ENCODE data around the gene ZBTB33.

ZBTB33 gene

DNA sequence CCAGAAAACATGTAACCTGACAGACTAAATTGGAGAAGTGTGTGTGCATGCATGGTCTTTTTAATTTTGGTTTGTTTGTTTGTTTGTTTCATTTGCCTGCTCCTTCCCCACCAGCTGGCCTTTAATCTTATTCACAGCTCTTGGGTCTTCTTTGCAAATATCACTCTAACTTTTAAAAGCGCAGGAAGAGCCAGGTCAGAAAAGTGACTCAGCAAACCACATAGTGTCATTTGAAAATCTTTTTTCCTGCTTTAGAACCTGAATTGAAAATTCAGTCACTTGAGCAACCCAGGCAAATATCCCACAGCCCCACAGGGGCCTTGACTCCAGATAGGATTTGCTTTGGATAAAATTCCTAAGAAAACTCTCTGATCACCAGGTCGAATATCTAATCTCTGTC, 56.0 kb downstream of the ZBTB33 start:
- H3K27ac ChIP-seq, result no peak overlapping the region
- no peaks in the 10 kb centered on the region for H3K36me3 ChIP-seq (ENCODE audit: control insufficient read depth, insufficient read depth, low read length)
- no peaks in the 10 kb centered on the region for H3K27me3 ChIP-seq (ENCODE audit: control insufficient read depth, insufficient read depth, low read length)
- H3K4me2 ChIP-seq (ENCODE audit: low read length), result no peak overlapping the region
- H3K4me3 ChIP-seq (ENCODE audit: low read depth, low read length), result no peak overlapping the region
- no peaks in the 10 kb centered on the region for H3K79me2 ChIP-seq
- no peak overlapping the region for H2AFZ ChIP-seq
- no peaks in the 10 kb centered on the region for H3K9me3 ChIP-seq (ENCODE audit: control insufficient read depth, low read length)
- H3K4me1 ChIP-seq, result peaks cover 9% of the 10 kb centered on the region
- TF ChIP-seq, protein P1, sequence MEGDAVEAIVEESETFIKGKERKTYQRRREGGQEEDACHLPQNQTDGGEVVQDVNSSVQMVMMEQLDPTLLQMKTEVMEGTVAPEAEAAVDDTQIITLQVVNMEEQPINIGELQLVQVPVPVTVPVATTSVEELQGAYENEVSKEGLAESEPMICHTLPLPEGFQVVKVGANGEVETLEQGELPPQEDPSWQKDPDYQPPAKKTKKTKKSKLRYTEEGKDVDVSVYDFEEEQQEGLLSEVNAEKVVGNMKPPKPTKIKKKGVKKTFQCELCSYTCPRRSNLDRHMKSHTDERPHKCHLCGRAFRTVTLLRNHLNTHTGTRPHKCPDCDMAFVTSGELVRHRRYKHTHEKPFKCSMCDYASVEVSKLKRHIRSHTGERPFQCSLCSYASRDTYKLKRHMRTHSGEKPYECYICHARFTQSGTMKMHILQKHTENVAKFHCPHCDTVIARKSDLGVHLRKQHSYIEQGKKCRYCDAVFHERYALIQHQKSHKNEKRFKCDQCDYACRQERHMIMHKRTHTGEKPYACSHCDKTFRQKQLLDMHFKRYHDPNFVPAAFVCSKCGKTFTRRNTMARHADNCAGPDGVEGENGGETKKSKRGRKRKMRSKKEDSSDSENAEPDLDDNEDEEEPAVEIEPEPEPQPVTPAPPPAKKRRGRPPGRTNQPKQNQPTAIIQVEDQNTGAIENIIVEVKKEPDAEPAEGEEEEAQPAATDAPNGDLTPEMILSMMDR (IDR thresholded peaks at IDR 0.05), result no peak
- H3K9ac ChIP-seq, result no peak overlapping the region
